Raji (cell line): ENCODE data around the gene CHRNA1.

Experiments
- POLR2A ChIP-seq: IDR thresholded peaks from 2 replicates; pipeline ENCODE4 v1.6.1; 2011; ENCODE audit warnings: low read depth, low read length, control low read depth; ENCODE audit not compliant: insufficient read depth

Gene CHRNA1

DNA sequence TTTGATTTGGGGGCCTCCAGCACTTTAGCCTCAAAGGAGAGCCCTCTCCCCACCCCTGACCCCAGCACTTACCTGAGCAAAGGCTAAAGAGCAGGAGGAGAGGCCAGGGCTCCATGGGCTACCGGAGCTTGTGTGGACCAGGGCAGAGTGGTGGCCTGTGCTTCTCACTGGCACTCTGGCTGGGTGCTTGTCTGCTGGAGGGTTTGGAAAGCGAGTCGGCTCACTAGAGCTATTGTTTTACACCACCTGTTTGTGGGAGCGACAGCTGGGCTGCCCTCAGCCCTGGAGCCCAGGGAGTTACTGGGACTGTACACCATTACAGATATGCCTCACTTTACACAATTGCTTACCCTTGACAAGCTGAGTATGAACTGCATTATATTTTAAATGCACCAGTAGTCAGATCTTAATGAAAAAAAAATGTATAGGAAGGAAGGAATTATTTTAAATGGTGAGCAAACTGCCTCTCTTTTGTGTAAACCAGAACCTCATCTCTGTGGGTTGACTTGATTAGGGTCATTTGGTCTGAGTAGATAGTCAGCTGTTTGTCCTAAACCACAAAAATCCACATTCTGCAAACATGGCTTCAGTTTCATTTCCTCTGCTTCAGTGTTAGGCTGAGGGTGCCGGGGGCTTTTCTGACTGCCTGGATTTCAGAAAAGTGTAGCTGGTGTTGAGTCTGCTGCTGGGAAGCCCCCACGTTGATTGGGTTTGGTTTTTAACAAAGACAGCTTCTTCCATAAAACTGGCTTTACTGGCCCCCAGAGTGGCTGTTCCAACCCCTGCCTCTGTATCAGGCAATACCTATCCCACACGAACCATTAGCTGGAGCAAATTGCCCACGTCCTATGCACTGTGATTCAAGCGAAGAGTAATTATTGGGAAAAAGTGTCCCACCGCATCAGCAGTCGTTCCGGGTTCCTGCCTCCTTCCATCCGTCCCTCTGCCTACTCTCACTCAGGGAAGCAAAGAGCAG is at the start of gene CHRNA1:
Gene CHRNA1 (minus strand): TSS at position 193 of the 976 bp plus-strand sequence. CDS start 78 bp downstream, at position 115.
- no peak for TF ChIP-seq POLR2A

DNA sequence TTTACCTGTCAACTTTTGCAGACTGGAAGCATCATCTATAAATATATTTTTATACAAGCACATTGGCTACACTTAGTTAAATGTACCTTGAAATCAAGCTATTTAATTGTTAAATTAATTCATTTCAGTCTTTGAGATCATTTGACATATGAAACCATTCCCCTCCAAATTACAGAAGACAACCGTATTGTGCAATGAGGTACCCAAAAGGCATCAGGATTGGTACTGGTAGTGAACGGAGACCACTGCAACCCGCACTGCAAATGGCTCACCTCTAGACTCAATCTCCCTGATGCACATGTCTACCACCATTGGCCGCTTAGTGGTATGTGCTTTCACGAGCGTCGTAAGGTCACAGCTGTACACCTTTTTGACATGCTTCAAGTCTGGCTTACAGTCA is 47.8 kb upstream of the CHRNA1 start:
- no peak for TF ChIP-seq POLR2A

DNA sequence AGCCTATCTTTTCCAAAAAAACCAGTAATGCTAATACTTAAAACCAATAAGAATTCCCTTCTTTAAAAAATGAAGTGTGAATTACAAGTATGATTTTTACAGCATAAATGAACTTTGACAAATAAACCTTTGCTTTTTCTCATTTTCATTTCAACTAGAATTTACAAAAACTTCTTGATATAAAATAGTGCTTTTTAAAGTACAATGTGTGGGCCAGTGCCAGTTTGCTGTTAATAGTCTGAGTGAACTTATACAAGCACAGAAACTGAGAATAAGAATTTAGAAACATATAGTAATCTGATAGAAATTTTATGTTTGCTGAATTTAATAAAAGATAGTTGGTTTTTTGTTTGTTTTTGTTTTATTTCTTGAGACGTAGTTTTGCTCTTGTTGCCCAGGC is 43.7 kb upstream of the CHRNA1 start:
- TF ChIP-seq POLR2A, result no peak

DNA sequence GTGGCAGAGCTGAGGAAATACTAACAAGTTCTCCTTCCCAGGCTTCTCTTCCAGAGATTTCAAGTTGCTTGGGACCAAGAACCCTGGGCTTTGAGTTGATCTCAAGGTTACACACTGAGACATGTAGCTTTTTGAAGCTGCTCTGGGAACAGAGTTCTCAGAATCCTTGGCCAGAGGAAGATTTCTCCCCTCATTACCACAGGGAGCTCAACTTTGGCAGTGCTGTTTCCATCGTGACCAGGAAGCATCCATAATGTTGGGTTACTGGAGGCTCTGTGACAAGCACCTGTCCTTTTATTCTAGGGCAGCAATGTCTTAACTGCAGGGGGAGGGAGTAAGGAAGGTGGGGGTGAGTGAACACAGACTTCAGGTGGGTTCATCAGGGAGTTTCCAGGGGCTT is 41.5 kb upstream of the CHRNA1 start:
- no peak for TF ChIP-seq POLR2A

DNA sequence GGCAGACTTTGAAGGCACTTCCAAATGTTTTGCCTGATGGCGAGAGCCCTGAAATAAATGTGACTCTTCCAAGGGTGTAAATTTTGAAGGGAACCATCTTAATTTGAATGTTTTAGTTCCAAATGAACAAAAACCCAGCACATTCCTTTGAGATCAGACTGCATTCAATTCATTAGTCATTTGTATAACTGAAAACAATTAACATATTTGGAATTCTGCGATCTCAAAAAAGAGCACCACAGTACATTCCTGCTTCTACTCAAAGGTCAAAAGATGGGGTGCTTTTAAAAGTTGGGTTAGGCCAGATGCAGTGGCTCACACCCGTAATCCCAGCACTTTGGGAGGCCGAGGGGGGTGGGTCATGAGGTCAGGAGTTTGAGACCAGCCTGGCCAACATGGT is 38.2 kb upstream of the CHRNA1 start:
- no peak for TF ChIP-seq POLR2A

DNA sequence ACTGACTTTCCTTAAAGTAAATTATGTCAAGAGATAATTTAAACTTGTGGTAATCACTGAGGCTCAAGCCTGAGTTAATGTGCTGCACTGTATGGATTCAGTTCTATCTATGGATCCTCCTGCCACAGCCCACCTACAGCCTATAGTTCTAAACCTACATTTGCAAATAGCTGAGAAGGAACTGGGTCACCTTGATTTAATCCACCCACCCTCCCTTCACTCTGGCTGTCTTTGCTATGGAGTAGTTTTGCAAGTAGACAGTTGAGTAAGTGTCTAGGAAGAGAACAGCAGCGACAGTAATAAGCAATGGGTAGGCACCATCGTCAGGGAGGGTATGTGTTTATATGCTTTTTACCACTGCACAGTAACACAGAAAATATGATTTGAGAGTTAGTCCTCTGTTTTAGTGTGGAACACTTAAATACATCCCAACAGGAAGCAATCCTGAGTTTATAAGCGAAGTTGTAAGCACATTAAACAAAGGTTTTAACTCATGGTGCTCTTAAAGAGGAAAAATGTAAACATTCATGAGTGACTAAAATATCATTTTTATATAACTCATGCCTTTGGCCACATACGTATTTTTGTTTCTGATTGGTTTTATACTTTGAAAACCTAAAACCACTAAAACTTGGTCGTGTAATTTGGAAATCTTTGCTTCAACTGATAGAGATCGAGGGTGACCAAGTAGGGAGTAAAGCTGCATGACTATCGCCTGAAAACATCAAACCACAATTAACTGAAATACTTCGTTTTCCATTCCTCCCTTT is 36.3 kb upstream of the CHRNA1 start:
- no peak for TF ChIP-seq POLR2A

DNA sequence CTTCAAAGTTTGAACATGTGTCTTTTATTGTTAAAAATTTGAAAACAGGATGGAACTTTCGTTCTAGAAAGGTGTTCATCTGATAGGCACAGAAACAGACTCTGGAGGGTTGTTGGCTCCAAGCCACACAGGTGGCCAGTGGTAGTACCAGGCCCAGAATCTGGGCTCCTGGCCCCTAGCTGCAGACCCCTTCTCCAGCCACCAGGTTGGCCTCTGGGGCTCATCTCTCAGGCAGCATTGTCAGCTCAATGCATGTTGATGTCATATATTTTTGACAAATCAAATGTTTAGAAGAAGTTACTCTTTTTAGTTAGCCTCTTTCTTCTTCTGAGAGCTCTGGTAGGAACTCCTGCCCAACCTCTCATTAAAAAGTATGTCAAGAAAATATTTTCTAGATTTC is 34.5 kb upstream of the CHRNA1 start:
- TF ChIP-seq POLR2A, result no peak

DNA sequence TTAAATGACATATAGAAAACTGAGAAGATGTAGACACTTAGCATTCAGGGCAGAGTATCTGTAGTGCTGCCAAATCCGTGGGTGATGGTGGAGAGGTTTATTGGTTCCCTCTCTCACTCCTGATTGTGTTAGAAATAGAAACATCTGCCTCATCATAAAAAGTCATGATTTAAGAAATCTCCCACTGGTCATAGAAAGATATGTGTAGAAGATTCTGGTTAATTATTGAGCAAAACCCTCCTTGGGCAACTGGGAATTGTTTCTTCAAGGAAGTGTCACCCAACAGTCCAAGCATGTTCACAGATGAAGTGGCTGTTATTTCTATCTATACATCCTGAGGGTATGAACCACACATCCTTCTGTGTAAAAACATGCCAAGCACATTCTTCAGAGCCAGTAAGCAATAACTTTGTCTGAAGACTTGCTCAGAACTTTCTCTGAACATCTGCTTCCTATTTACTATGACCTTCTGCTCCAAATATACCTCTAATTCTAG is 33.6 kb upstream of the CHRNA1 start:
- no peak for TF ChIP-seq POLR2A

DNA sequence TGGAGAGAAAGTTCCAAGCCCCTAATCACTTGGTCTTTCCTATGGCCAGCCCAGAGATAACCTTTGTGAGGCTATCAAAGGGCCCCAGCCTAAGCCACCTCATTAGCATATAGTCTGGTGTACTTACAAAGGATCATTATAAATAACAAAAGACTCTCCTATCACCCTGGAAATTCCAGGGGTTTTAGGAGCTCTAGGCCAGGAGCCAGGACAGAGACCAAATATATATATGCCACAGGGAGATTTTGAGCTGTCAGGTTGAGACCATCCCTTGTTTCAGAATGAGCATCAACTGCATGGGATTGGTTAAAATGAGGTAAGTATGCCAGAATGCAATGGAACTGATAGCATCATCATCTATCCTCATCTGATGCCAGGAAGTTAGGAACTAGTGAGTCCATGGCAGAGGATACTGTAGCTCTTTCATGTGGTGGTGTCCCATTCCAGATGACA is 32.1 kb upstream of the CHRNA1 start:
- no peak for TF ChIP-seq POLR2A

DNA sequence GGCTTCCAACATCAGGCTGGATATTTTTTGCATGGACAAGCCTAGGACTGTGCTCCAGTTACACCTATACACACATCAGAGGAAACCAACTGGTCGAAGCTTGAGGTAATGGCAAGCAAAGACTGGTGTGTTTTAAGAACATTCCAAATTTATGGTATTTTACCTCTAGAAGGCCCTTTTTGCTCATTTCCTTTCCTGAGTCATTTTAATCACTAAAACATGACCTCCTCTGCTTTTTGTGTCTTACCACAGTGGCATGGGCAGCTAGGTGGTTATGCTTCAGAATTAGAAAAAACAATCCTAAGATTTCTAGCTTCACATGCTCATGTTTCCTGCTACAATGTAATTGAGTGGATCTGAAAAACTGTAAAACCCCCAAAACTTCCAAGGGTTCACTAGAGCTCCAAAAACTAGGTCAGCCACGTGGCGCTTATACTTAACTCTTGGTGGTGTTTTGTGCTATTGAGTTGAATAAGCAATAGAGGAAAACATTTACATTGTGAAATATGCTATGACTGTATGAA is 30.6 kb upstream of the CHRNA1 start:
- no peak for TF ChIP-seq POLR2A

DNA sequence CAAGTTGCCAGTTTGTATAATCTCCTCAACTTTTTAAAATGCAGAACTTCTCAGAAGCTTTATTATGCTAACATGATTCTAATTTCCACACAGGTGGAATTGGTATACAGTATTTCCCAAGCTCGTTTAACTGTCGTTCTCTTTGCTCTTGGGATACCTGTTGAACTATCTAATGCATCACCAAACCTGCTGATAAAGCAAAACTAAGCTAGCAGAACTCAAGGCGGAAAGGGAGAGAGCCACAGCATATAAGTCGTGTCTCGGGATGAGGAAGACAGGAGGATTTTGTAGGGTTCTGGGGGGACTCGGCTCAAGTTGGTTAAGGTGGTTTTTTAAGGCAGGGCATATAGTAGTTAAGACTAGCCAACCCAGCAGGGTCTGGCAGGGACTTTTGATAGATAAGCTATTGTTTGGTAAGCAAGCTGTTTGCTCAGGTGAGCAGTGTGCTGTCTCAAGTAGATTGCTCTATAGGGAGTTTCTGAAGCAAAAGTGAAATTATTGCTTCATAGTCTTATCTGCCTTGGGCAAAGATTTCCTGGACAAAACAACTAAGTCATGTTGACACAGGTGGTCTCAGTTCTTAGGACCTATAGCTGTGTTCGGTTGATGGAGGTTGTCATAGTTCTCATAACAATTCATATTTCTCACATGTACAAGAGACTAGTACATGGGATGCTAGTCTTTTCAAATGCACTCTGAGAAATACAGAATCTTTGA is 28.2 kb upstream of the CHRNA1 start:
- no peak for TF ChIP-seq POLR2A

DNA sequence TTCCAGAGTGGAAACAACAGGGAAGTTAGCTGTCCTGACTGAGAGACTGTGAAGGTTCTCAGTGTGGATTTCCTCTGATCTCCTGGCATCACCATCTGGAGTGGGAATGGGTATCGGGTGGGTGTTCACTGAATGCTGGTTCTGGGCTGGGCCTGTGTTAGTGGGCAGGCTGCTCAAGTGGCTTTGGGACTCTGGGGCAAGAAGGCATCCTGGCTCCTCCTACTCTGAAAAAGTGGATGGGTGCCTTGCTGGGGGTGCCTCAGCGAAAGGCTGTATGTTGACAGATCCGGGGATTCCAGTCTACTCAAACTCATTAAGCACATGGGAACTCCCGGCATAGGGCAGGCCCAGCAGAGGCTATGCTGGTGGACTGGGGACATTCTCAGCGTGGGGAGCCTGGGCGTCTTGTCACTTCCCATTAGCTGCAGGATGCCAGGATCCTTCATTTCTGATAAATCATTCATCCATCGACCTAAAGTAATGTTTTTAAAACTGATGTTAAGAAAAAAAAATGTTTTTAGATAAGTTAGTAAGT is 27.5 kb upstream of the CHRNA1 start:
- no peak for TF ChIP-seq POLR2A

DNA sequence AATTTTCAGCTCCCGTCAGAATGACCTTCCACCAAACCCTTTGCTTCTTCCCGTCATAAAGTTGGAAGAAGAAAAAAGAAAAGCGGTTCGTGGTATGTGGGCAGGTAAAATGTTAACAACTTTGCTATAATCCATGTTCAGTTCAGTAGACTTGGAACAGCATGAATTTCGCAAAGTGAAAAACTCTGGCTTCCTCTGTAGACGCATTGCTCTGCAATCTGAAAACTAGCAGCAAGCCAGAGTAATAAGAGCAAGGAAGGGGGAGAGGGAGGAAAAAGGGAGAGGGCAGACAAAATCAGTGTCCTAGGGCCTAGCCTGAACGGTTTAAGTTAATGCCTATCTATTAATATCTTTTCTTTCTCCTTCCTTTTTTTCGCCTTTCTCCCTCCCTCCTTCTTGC is 26.7 kb upstream of the CHRNA1 start:
- no peak for TF ChIP-seq POLR2A

DNA sequence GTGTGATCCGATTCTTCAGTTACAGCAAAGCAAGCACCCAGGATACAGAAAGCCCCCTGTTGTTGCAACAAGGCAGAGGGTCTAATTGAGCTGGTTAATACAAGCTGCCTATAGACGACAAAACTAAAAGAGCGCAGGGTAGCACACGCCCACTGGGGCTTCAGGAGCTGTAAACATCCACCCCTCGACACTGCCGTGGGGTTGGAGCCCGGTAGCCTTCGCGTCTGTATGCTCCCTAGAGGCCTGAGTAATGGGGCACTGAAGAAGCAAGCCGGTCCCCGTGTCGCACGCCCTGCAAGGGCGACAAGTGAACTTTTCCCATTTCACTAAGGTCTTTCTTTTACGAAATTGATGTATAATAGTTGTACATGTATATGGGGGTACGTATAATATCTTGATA is 24.7 kb upstream of the CHRNA1 start:
- TF ChIP-seq POLR2A, result no peak
